Aorta (tissue), 4 donors: Measurements from ENCODE around the gene PADI1. TPM values are rescaled to one million over a fixed set of nuclear protein-coding genes. Genes with fewer than 3 reads are reported as not detected.

Source experiments
- microRNA-seq, 2 donors: library from miRNA; unstranded; fragments of <30 nt; microRNA quantifications; one replicate each; pipeline ENCODE4 v1.2.0, GENCODE V29; 2020
- polyA plus RNA-seq, 2 donors: library from polyadenylated mRNA; stranded (reverse); fragments of 200-250 nt; gene quantifications; one replicate each; pipeline ENCODE4 v1.2.3, GENCODE V29; 2013
- total RNA-seq, 2 donors: library from RNA; stranded (reverse); fragmentation: NEBNext Ultra II Directional; extraction: Animal tissue kit (Norgen Biotek cat#: 25700); gene quantifications; one replicate each; pipeline ENCODE4 v1.2.1, GENCODE V29; 2021
- donor health status: healthy with polysubstance abuse.
- donor health status: Bipolar disorder and iron deficiency.
- donor health status: DM: no; HTN: no; CAD: no.
- donor health status: DM: yes; HTN: yes; CAD: no.

The PADI1 gene
- total and polyA plus RNA-seq, 4 donors = 0.05 to 0.13 TPM; not detected in 2

Small RNAs within 50 kb of the gene (microRNA-seq; reads per million reads assigned to microRNA genes)
- gene MIR3972 = 0 reads per million in 2 donors

Other genes with a start within 250 kb of the PADI1 start
- gene MFAP2, start 224.5 kb upstream of the PADI1 start, total RNA-seq = 10 to 100 TPM; 29.9 to 65.3 TPM
- 10 to 100 TPM; 21.3 to 53.6 TPM for gene MFAP2, start 224.5 kb upstream of the PADI1 start, polyA plus RNA-seq
- 10 to 100 TPM; 28.0 to 36.7 TPM for gene ATP13A2, start 193.2 kb upstream of the PADI1 start, total RNA-seq
- 10 to 100 TPM in 1 of 2 donors, 1 to 10 TPM in 1; 9.4 to 27.8 TPM for gene ATP13A2, start 193.2 kb upstream of the PADI1 start, polyA plus RNA-seq
- 10 to 100 TPM; 55.1 to 71.6 TPM for gene SDHB, start 151.1 kb upstream of the PADI1 start, total RNA-seq
- 100 to 1,000 TPM in 1 of 2 donors, 10 to 100 TPM in 1; 71.8 to 130 TPM for gene SDHB, start 151.1 kb upstream of the PADI1 start, polyA plus RNA-seq
- gene PADI2, start 85.7 kb upstream of the PADI1 start, total RNA-seq = 1 to 10 TPM; 1.8 to 2.2 TPM
- gene PADI2, start 85.7 kb upstream of the PADI1 start, polyA plus RNA-seq = 1 to 10 TPM in 1 of 2 donors, under 1 TPM in 1; 0.87 to 2.9 TPM
- not detected for gene PADI3, start 44.0 kb downstream of the PADI1 start, total RNA-seq
- not detected for gene PADI3, start 44.0 kb downstream of the PADI1 start, polyA plus RNA-seq
- gene PADI4, start 103.1 kb downstream of the PADI1 start, total RNA-seq = 1 to 10 TPM; 1.7 to 2.1 TPM
- gene PADI4, start 103.1 kb downstream of the PADI1 start, polyA plus RNA-seq = not detected
- gene PADI6, start 167.1 kb downstream of the PADI1 start, total RNA-seq = not detected
- gene PADI6, start 167.1 kb downstream of the PADI1 start, polyA plus RNA-seq = not detected
- 10 to 100 TPM; 22.3 to 34.2 TPM for gene RCC2, start 234.5 kb downstream of the PADI1 start, total RNA-seq
- gene RCC2, start 234.5 kb downstream of the PADI1 start, polyA plus RNA-seq = 10 to 100 TPM in 1 of 2 donors, 1 to 10 TPM in 1; 7.5 to 11.9 TPM